ENCODE measurements around the gene NIT1. TPM values are rescaled to one million over a fixed set of nuclear protein-coding genes. Genes with fewer than 3 reads are reported as not detected.
A peak's percentile ranks its signal among the peaks of the same experiment; 100 is the strongest.

The NIT1 gene
- total and polyA plus RNA-seq, 9 of the 15 experiments (the other 6 are each of a cell fraction or from before 2014, with no cell fraction given), result 18.4 to 76.0 (median 33.7) TPM

GRCh38 chr1:161166669-161167548, 49.0 kb downstream of the NIT1 start (continued):
- peak; percentile 29 for TF ChIP-seq ARID4B (CRISPR knock-in tag; IDR thresholded peaks at IDR 0.05)
- TF ChIP-seq HMGXB4 (CRISPR knock-in tag; IDR thresholded peaks at IDR 0.05), result no peak
- TF ChIP-seq CTBP1 (IDR thresholded peaks at IDR 0.05; ENCODE audit: borderline replicate concordance), result peak; percentile 10
- no peak for TF ChIP-seq SNIP1 (IDR thresholded peaks at IDR 0.05; ENCODE audit: low read depth)
- no peak for TF ChIP-seq ZNF23 (CRISPR knock-in tag; IDR thresholded peaks at IDR 0.05)
- TF ChIP-seq ZNF696 (CRISPR knock-in tag; conservative IDR thresholded peaks at IDR 0.05), result no peak
- TF ChIP-seq KHSRP (IDR thresholded peaks at IDR 0.05), result no peak
- TF ChIP-seq ZBTB49 (CRISPR knock-in tag; IDR thresholded peaks at IDR 0.05; ENCODE audit: borderline replicate concordance), result no peak
- peak; percentile 45 for TF ChIP-seq KDM5B (IDR thresholded peaks at IDR 0.05; ENCODE audit: insufficient replicate concordance, low read depth, low read length)
- 0 out of 2 replicates have a peak, but pooled peaks have one; percentile 4 for TF ChIP-seq FOXP4 (CRISPR knock-in tag; IDR thresholded peaks at IDR 0.05; ENCODE audit: borderline replicate concordance)
- TF ChIP-seq PTBP1 (IDR thresholded peaks at IDR 0.05; ENCODE audit: low read depth, low read length), result no peak
- TF ChIP-seq CTCF (IDR thresholded peaks at IDR 0.05 in 2 of 3, conservative IDR thresholded peaks at IDR 0.05 in 1 of 3; ENCODE audit: insufficient read depth in 2 of 3, low read depth in 1 of 3, low read length in 3 of 3), result 0 out of 6 replicates have a peak, but pooled peaks of 1 of the 3 experiments have one; percentile 13
- no peak for TF ChIP-seq RBM39 (optimal IDR thresholded peaks at IDR 0.05; ENCODE audit: low read depth, low read length)

Measured in K562 (cell line).